ENCODE data around the gene PXN. TPM values are rescaled to one million over a fixed set of nuclear protein-coding genes. Genes with fewer than 3 reads are reported as not detected.

PXN gene
- total and polyA plus RNA-seq, 2 experiments from 2014 or later = 43.8 to 67.9 TPM

GRCh38 chr12:120175062-120175461 lies 90.5 kb downstream of the PXN start:
- peaks cover 63% of the 10 kb centered on the region for H3K36me3 ChIP-seq
- DNase-seq (ENCODE audit: low read depth in 1 of 2, low spot score in 1 of 2) = no peak
- no peaks in the 10 kb centered on the region for H3K27me3 ChIP-seq
- no peak overlapping the region for H3K27ac ChIP-seq
- no peak overlapping the region for H3K4me3 ChIP-seq
- no peaks in the 10 kb centered on the region for H3K4me1 ChIP-seq (ENCODE audit: low read depth)
- H3K9me3 ChIP-seq (ENCODE audit: low read depth) = no peaks in the 10 kb centered on the region
- TF ChIP-seq CTCF (IDR thresholded peaks at IDR 0.05; ENCODE audit: low read depth, low read length) = no peak

GRCh38 chr12:120172053-120172452 lies 93.5 kb downstream of the PXN start:
- no peak for TF ChIP-seq CTCF (IDR thresholded peaks at IDR 0.05; ENCODE audit: low read depth, low read length)
- no peak for DNase-seq (ENCODE audit: low read depth in 1 of 2, low spot score in 1 of 2)
- peaks cover 72% of the 10 kb centered on the region for H3K36me3 ChIP-seq
- H3K4me3 ChIP-seq = no peak overlapping the region
- H3K27me3 ChIP-seq = no peaks in the 10 kb centered on the region
- no peak overlapping the region for H3K27ac ChIP-seq
- H3K9me3 ChIP-seq (ENCODE audit: low read depth) = no peaks in the 10 kb centered on the region
- H3K4me1 ChIP-seq (ENCODE audit: low read depth) = no peaks in the 10 kb centered on the region

- H3K9me3 ChIP-seq (ENCODE audit: low read depth) = no peaks in the 10 kb centered on the region
- no peaks in the 10 kb centered on the region for H3K27me3 ChIP-seq
- H3K4me1 ChIP-seq (ENCODE audit: low read depth) = no peaks in the 10 kb centered on the region
- H3K27ac ChIP-seq = no peak overlapping the region
- H3K4me3 ChIP-seq = no peak overlapping the region
- no peak for TF ChIP-seq CTCF (IDR thresholded peaks at IDR 0.05; ENCODE audit: low read depth, low read length)
- H3K36me3 ChIP-seq = peaks cover 57% of the 10 kb centered on the region
- no peak for DNase-seq (ENCODE audit: low read depth in 1 of 2, low spot score in 1 of 2)
Observed at GRCh38 chr12:120170631-120171030, 94.9 kb downstream of the PXN start.

GRCh38 chr12:120169946-120170345 lies 95.6 kb downstream of the PXN start:
- TF ChIP-seq CTCF (IDR thresholded peaks at IDR 0.05; ENCODE audit: low read depth, low read length) = no peak
- Histone ChIP-seq H3K27me3 (no peaks in the 10 kb centered on the region), H3K9me3 (ENCODE audit: low read depth) (no peaks in the 10 kb centered on the region), H3K36me3 (peaks cover 52% of the 10 kb centered on the region), H3K27ac (no peak overlapping the region), H3K4me3 (no peak overlapping the region), H3K4me1 (ENCODE audit: low read depth) (no peaks in the 10 kb centered on the region)
- no peak for DNase-seq (ENCODE audit: low read depth in 1 of 2, low spot score in 1 of 2)

- H3K4me3 ChIP-seq = no peak overlapping the region
- no peak overlapping the region for H3K27ac ChIP-seq
- no peaks in the 10 kb centered on the region for H3K27me3 ChIP-seq
- no peak for DNase-seq (ENCODE audit: low read depth in 1 of 2, low spot score in 1 of 2)
- no peaks in the 10 kb centered on the region for H3K9me3 ChIP-seq (ENCODE audit: low read depth)
- H3K36me3 ChIP-seq = peaks cover 48% of the 10 kb centered on the region
- H3K4me1 ChIP-seq (ENCODE audit: low read depth) = no peaks in the 10 kb centered on the region
- no peak for TF ChIP-seq CTCF (IDR thresholded peaks at IDR 0.05; ENCODE audit: low read depth, low read length)
Observed at GRCh38 chr12:120168337-120168736, 97.2 kb downstream of the PXN start.

Data from cardiac muscle cell (in vitro differentiated cells and primary cell).